A549 (cell line): ENCODE measurements around the gene MYRF. TPM values are rescaled to one million over a fixed set of nuclear protein-coding genes. Genes with fewer than 3 reads are reported as not detected.

Experiments used
- ATAC-seq, 2 experiments: fragments of 200-7000 bp in 1 of 2; fragments of >200 bp in 1 of 2; cut with Nextera tagmentation in 1 of 2; cut with Tn5 transposase in 1 of 2; 3 replicates each; pipeline versions ENCODE4 v1.8.0 to v1.9.1; 2018 to 2020; ENCODE audit warnings: mild to moderate bottlenecking in 1 of 2, moderate library complexity in 1 of 2
- CTCF ChIA-PET: fragments of 300-600 bp; sonication (Branson Sonifier 250); formaldehyde crosslinking; extraction: SDS; loops from one replicate; lab custom pipeline; 2021; ENCODE audit warnings: antibody characterized with exemption, inconsistent platforms; lab: Yijun Ruan, JAX
- POLR2A ChIA-PET: fragments of 350-600 bp; formaldehyde crosslinking; extraction: SDS; loops from one replicate; lab custom pipeline; 2021; ENCODE audit warnings: antibody characterized with exemption, inconsistent platforms; lab: Yijun Ruan, JAX
- DNase-seq, 2 experiments: peaks; one replicate each; pipeline versions ENCODE4 v3.0.0 to v3.0.0-alpha.2; 2011 to 2016; ENCODE audit warnings: low read depth in 1 of 2, low spot score in 1 of 2
- FAIRE-seq: peaks from 2 replicates; lab custom pipeline; 2011; peaks lifted over from hg19 to GRCh38; lab: Jason Lieb, UNC
- H3K27ac ChIP-seq, 2 experiments: fragments of >200 bp; sonication (Bioruptor Twin); formaldehyde crosslinking; 3 replicates each; pipeline ENCODE4 v1.5.1; 2016 to 2017
- H3K4me1 ChIP-seq: fragments of >200 bp; sonication (Bioruptor Twin); formaldehyde crosslinking; 3 replicates; pipeline ENCODE4 v1.6.1; 2016
- H3K4me2 ChIP-seq: fragments of >200 bp; sonication (Bioruptor Twin); formaldehyde crosslinking; 3 replicates; pipeline ENCODE4 v1.6.1; 2016
- H3K4me3 ChIP-seq: fragments of >200 bp; sonication (Bioruptor Twin); formaldehyde crosslinking; 3 replicates; pipeline ENCODE4 v1.5.1; 2016
- H3K9me3 ChIP-seq: fragments of >200 bp; sonication (Bioruptor Twin); formaldehyde crosslinking; 3 replicates; pipeline ENCODE4 v1.6.1; 2016
- BHLHE40 ChIP-seq: IDR thresholded peaks from 2 replicates; pipeline ENCODE4 v1.6.1; 2012; ENCODE audit warnings: low read depth, low read length, inconsistent platforms
- CBX2 ChIP-seq: fragments of 200-600 bp; sonication (generic); IDR thresholded peaks from 2 replicates; pipeline ENCODE4 v1.6.1; 2016; ENCODE audit warnings: low read depth, mild to moderate bottlenecking, borderline replicate concordance
- EHF ChIP-seq: fragments of 250-450 bp; sonication (Bioruptor Pico); IDR thresholded peaks from 2 replicates; pipeline ENCODE4 v1.5.0; 2020; ENCODE audit warnings: mild to moderate bottlenecking
- EHMT2 ChIP-seq: fragments of 200-600 bp; sonication (generic); IDR thresholded peaks from 2 replicates; pipeline ENCODE4 v1.6.1; 2016; ENCODE audit warnings: antibody characterized with exemption, low read depth, mild to moderate bottlenecking, moderate library complexity
- FOSL2 ChIP-seq, 2 experiments: fragments of 450-650 bp in 1 of 2; fragments of >200 bp in 1 of 2; sonication (Bioruptor Twin) in 1 of 2; formaldehyde crosslinking; IDR thresholded peaks; 2 replicates each; pipeline versions ENCODE4 v1.5.0 to v1.6.1; 2016 to 2020; ENCODE audit warnings: mild to moderate bottlenecking in 1 of 2, moderate library complexity in 1 of 2
- GATA3 ChIP-seq: IDR thresholded peaks from 2 replicates; pipeline ENCODE4 v1.6.1; 2012; ENCODE audit warnings: borderline replicate concordance
- HOXA7 ChIP-seq: fragments of 250-450 bp; sonication (Bioruptor Pico); IDR thresholded peaks from 2 replicates; pipeline ENCODE4 v1.5.0; 2020; ENCODE audit warnings: mild to moderate bottlenecking, moderate library complexity
- HOXB13 ChIP-seq: fragments of 250-450 bp; sonication (Bioruptor Pico); IDR thresholded peaks from 2 replicates; pipeline ENCODE4 v1.5.0; 2020; ENCODE audit warnings: low read depth, mild to moderate bottlenecking, moderate library complexity
- JUNB ChIP-seq: fragments of >200 bp; sonication (Bioruptor Twin); formaldehyde crosslinking; IDR thresholded peaks from 2 replicates; pipeline ENCODE4 v1.6.1; 2016
- MAZ ChIP-seq: fragments of 150-350 bp; IDR thresholded peaks from 2 replicates; pipeline ENCODE4 v1.6.1; 2014; ENCODE audit warnings: antibody characterized with exemption, low read depth, low read length, borderline replicate concordance
- MYC ChIP-seq: IDR thresholded peaks from 2 replicates; pipeline ENCODE4 v1.6.1; 2012; ENCODE audit warnings: mild to moderate bottlenecking, inconsistent platforms, low read length, improper control_type of control experiment, borderline replicate concordance
- NFE2L2 ChIP-seq: fragments of 150-350 bp; conservative IDR thresholded peaks from 2 replicates; pipeline ENCODE4 v1.6.1; 2014; ENCODE audit warnings: low read length
- POLR2A ChIP-seq: IDR thresholded peaks from 2 replicates; pipeline ENCODE4 v1.6.1; 2012; ENCODE audit warnings: mild to moderate bottlenecking, low read length
- POLR2AphosphoS2 ChIP-seq: conservative IDR thresholded peaks from 2 replicates; pipeline ENCODE4 v1.6.1; 2012; ENCODE audit warnings: low read length, improper control_type of control experiment, inconsistent platforms
- WGBS: methylation state at CpG from one replicate; pipeline ENCODE4 v1.1.6; 2017; ENCODE audit errors: missing lambda C conversion rate; 5-methylcytosine and 5-hydroxymethylcytosine counted together
- polyA plus RNA-seq, 4 experiments: library from polyadenylated mRNA; depleted of rRNA in 3 of 4; stranded (reverse); fragments of >200 nt; fragmentation: RNase III in 1 of 4; extraction: RNeasy Plus Mini Kit Qiagen cat#74134 plus additional on column Dnase treatment in 1 of 4; gene quantifications; 2 replicates in 3 of 4; 3 replicates in 1 of 4; pipeline ENCODE4 v1.2.3, GENCODE V29; 2011 to 2017
- TF ChIP-seq, protein P1 (sequence below): IDR thresholded peaks from 2 replicates; pipeline ENCODE4 v1.6.1; 2012
- TF ChIP-seq, protein P2 (sequence below): fragments of 150-350 bp; IDR thresholded peaks from 2 replicates; pipeline ENCODE4 v1.6.1; 2014; ENCODE audit warnings: low read depth, mild to moderate bottlenecking, low read length
- TF ChIP-seq, protein P3 (sequence below): fragments of 450-650 bp; IDR thresholded peaks from 2 replicates; pipeline ENCODE4 v1.6.1; 2014; ENCODE audit warnings: antibody characterized with exemption
- TF ChIP-seq, protein P4 (sequence below): fragments of >200 bp; sonication (Bioruptor Twin); formaldehyde crosslinking; IDR thresholded peaks from 2 replicates; pipeline ENCODE4 v1.6.1; 2016
- TF ChIP-seq, protein P5 (sequence below): IDR thresholded peaks from 2 replicates; pipeline ENCODE4 v1.6.1; 2012
- TF ChIP-seq, protein P6 (sequence below): fragments of >200 bp; sonication (Bioruptor Twin); formaldehyde crosslinking; IDR thresholded peaks from 3 replicates; pipeline ENCODE4 v1.5.1; 2016

Gene MYRF
- polyA plus RNA-seq, 2 of the 4 experiments (the other 2 are of a cell fraction) = 14.7 to 22.3 TPM

DNA sequence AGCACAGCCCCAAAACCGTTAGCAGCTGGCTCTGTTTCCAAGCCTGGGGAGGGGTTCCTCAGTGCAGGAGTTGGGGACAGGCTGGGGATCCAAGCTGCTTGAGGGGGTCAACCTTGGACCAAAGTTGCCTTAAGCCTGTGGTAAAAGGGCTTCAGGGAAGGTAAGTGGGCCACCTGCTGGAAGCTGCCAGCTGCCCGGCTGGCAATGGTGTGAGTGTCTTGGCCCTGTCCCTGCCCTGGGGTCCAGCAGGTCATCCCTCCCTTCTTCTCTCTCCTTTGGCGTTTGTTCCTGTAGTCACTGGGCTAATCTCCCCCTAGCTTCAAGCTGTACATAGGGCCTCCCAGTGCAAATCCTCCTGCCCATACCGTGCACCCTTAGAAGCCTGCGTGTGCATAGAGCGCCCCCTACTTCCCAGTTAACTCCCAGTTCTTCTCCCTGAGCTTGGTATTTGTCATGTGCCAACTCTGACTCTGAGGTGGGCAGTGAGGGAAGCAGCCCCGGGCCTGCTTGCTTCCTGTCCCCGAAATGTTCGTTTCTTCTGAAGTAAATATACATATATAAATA, 35.6 kb downstream of the MYRF start (continued):
- TF ChIP-seq, protein P1, sequence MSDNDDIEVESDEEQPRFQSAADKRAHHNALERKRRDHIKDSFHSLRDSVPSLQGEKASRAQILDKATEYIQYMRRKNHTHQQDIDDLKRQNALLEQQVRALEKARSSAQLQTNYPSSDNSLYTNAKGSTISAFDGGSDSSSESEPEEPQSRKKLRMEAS = no peak
- TF ChIP-seq CBX2 (no peak), EHF (CRISPR knock-in tag) (no peak), MAZ (no peak)
- TF ChIP-seq, protein P2, sequence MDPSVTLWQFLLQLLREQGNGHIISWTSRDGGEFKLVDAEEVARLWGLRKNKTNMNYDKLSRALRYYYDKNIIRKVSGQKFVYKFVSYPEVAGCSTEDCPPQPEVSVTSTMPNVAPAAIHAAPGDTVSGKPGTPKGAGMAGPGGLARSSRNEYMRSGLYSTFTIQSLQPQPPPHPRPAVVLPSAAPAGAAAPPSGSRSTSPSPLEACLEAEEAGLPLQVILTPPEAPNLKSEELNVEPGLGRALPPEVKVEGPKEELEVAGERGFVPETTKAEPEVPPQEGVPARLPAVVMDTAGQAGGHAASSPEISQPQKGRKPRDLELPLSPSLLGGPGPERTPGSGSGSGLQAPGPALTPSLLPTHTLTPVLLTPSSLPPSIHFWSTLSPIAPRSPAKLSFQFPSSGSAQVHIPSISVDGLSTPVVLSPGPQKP = no peak

DNA sequence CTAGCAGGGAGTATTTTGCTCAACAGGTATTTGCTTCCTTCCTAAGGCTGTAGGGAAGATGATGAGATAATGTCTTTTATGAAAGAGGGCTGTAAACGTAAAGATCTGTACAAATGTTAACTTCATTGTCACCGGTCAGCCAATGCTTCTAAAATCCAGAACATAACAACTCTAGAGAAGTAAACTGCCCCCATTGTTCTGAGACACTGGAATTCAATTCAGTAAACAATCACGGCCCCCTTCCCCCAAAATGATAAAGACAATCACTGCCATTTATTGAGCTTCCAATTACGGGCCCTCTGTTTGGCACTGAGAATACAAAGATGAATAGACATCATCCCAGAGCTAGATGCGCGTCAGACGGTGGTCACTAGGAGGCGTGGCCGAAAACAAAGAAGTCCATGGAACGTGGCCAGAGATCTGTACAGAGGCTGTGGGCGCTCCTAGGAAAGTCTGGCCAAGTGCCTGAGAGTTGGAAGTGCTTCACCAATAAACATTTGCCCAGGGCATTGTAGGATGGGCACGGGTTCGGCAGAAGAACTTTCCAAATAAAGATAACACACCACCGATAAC, 39.4 kb downstream of the MYRF start:
- ATAC-seq (peak; percentile 58 to 61), DNase-seq (peak; percentile 80 to 82), FAIRE-seq (no peak)
- Histone ChIP-seq H3K4me3 (peak overlapping the region; percentile 56), H3K9me3 (no peaks in the 10 kb centered on the region), H3K4me2 (peak overlapping the region; percentile 76), H3K4me1 (peaks cover 22% of the 10 kb centered on the region; the same call in 1 of the 3 replicates), H3K27ac (peak overlapping the region; percentile 92 to 100)
- CTCF ChIA-PET = interaction anchor here (0.6 to 10.3 kb wide), 11 partner anchors 9 to 290 kb away, joined by 3 to 147 read pairs (median 5); partner anchors contain the start of genes FADS1 and MYRF
- TF ChIP-seq, protein P3, sequence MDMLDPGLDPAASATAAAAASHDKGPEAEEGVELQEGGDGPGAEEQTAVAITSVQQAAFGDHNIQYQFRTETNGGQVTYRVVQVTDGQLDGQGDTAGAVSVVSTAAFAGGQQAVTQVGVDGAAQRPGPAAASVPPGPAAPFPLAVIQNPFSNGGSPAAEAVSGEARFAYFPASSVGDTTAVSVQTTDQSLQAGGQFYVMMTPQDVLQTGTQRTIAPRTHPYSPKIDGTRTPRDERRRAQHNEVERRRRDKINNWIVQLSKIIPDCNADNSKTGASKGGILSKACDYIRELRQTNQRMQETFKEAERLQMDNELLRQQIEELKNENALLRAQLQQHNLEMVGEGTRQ = no peak
- peak; percentile 68; the same call in 1 of the 2 replicates for TF ChIP-seq MYC
- no peak for TF ChIP-seq FOSL2 (IDR thresholded peaks at IDR 0.05)
- TF ChIP-seq FOSL2 (CRISPR knock-in tag; IDR thresholded peaks at IDR 0.05) = no peak
- no peak for TF ChIP-seq HOXB13 (CRISPR knock-in tag)
- TF ChIP-seq JUNB = no peak
- TF ChIP-seq POLR2A = peak; percentile 8; the same call in 1 of the 2 replicates
- TF ChIP-seq, protein P4, sequence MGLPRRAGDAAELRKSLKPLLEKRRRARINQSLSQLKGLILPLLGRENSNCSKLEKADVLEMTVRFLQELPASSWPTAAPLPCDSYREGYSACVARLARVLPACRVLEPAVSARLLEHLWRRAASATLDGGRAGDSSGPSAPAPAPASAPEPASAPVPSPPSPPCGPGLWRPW = no peak
- no peak for TF ChIP-seq GATA3
- TF ChIP-seq, protein P1 = no peak
- no peak for TF ChIP-seq BHLHE40
- no peak; the same call in 1 of the 2 replicates for TF ChIP-seq POLR2AphosphoS2
- no peak for TF ChIP-seq NFE2L2
- TF ChIP-seq, protein P5, sequence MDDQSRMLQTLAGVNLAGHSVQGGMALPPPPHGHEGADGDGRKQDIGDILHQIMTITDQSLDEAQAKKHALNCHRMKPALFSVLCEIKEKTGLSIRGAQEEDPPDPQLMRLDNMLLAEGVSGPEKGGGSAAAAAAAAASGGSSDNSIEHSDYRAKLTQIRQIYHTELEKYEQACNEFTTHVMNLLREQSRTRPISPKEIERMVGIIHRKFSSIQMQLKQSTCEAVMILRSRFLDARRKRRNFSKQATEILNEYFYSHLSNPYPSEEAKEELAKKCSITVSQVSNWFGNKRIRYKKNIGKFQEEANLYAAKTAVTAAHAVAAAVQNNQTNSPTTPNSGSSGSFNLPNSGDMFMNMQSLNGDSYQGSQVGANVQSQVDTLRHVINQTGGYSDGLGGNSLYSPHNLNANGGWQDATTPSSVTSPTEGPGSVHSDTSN = no peak
- no peak for TF ChIP-seq EHMT2
- TF ChIP-seq, protein P6, sequence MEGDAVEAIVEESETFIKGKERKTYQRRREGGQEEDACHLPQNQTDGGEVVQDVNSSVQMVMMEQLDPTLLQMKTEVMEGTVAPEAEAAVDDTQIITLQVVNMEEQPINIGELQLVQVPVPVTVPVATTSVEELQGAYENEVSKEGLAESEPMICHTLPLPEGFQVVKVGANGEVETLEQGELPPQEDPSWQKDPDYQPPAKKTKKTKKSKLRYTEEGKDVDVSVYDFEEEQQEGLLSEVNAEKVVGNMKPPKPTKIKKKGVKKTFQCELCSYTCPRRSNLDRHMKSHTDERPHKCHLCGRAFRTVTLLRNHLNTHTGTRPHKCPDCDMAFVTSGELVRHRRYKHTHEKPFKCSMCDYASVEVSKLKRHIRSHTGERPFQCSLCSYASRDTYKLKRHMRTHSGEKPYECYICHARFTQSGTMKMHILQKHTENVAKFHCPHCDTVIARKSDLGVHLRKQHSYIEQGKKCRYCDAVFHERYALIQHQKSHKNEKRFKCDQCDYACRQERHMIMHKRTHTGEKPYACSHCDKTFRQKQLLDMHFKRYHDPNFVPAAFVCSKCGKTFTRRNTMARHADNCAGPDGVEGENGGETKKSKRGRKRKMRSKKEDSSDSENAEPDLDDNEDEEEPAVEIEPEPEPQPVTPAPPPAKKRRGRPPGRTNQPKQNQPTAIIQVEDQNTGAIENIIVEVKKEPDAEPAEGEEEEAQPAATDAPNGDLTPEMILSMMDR = no peak
- TF ChIP-seq HOXA7 = no peak
- POLR2A ChIA-PET = interaction anchor here (0.6 to 2.5 kb wide), 4 partner anchors 9 to 312 kb away, joined by 3 to 17 read pairs (median 5); no protein-coding TSS in a partner anchor
- WGBS = 9% methylated on average over 14 of the region's 14 CpGs
